Panc1 (cell line): Measurements from ENCODE around the gene BANF2. TPM values are rescaled to one million over a fixed set of nuclear protein-coding genes. Genes with fewer than 3 reads are reported as not detected.

Experiments used
- ATAC-seq: fragments of 200-7000 bp; cut with Tn5 transposase; 2 replicates; pipeline ENCODE4 v1.9.1; 2020; ENCODE audit warnings: mild to moderate bottlenecking, moderate library complexity
- BruUV-seq: library from RNA; stranded (reverse); fragments of 400-500 nt; replicated peaks from 2 replicates; lab custom pipeline; 2021; lab: Mats Ljungman, UMichigan
- CTCF ChIA-PET: fragments of 300-600 bp; sonication (Branson Sonifier 250); formaldehyde crosslinking; loops from one replicate; lab custom pipeline; 2022; ENCODE audit warnings: antibody characterized with exemption; lab: Charles Lee
- POLR2A ChIA-PET: fragments of 300-600 bp; sonication (Branson Sonifier 250); formaldehyde crosslinking; loops from one replicate; lab custom pipeline; 2022; ENCODE audit warnings: antibody characterized with exemption; lab: Charles Lee
- DNase-seq: peaks from one replicate; pipeline ENCODE4 v3.0.0-alpha.2; 2010; ENCODE audit warnings: low read depth, low spot score
- H3K27ac ChIP-seq: 2 replicates; pipeline ENCODE4 v1.5.1; 2011; ENCODE audit warnings: mild to moderate bottlenecking, low read length, inconsistent platforms
- H3K27me3 ChIP-seq: fragments of 200-500 bp; sonication (Bioruptor generic); 2 replicates; pipeline ENCODE4 v1.6.0; 2014; ENCODE audit warnings: low read length, inconsistent platforms; ENCODE audit not compliant: control insufficient read depth, insufficient read depth
- H3K36me3 ChIP-seq: fragments of 200-500 bp; sonication (Bioruptor generic); 2 replicates; pipeline ENCODE4 v1.5.1; 2014; ENCODE audit warnings: inconsistent platforms, mild to moderate bottlenecking, low read length, moderate library complexity; ENCODE audit not compliant: control insufficient read depth, insufficient read depth
- H3K4me1 ChIP-seq: 2 replicates; pipeline ENCODE4 v1.5.1; 2011; ENCODE audit warnings: inconsistent platforms, mild to moderate bottlenecking, low read length, moderate library complexity; ENCODE audit not compliant: control insufficient read depth, insufficient read depth
- H3K4me3 ChIP-seq, 2 experiments: 2 replicates each; pipeline ENCODE4 v1.5.1; 2011 to 2012; ENCODE audit warnings: low read depth in 2 of 2, low read length in 2 of 2, mild to moderate bottlenecking in 2 of 2, inconsistent platforms in 1 of 2, moderate library complexity in 1 of 2
- H3K9me3 ChIP-seq: fragments of 200-500 bp; sonication (Bioruptor generic); 2 replicates; pipeline ENCODE4 v1.5.1; 2014; ENCODE audit warnings: low read depth, mild to moderate bottlenecking, inconsistent platforms, low read length, moderate library complexity; ENCODE audit not compliant: control insufficient read depth, insufficient read depth
- POLR2AphosphoS5 ChIP-seq: IDR thresholded peaks from 2 replicates; pipeline ENCODE4 v1.6.1; 2012; ENCODE audit warnings: mild to moderate bottlenecking, low read depth, low read length, moderate library complexity
- SIN3A ChIP-seq: IDR thresholded peaks from 2 replicates; pipeline ENCODE4 v1.6.1; 2012; ENCODE audit warnings: low read depth, mild to moderate bottlenecking, low read length, moderate library complexity, borderline replicate concordance; ENCODE audit not compliant: insufficient read depth
- TCF7L2 ChIP-seq: IDR thresholded peaks from 2 replicates; pipeline ENCODE4 v1.6.1; 2011; ENCODE audit warnings: mild to moderate bottlenecking, low read depth, low read length, inconsistent platforms
- in situ Hi-C: cut with HindIII; loops from 2 replicates; pipeline ENCODE4 v1.10.0; 2016; ENCODE audit warnings: low sequenced_read_pairs, low pct_unique_long_range_greater_than_20kb
- intact Hi-C: fragments of 100-400 bp; cut with micrococcal nuclease; formaldehyde crosslinking; loops from one replicate; pipeline ENCODE4 v1.10.0; 2022; ENCODE audit not compliant: unreplicated experiment
- total RNA-seq: library from RNA; stranded (reverse); gene quantifications from one replicate; pipeline ENCODE4 v1.2.1, GENCODE V29; 2021; ENCODE audit not compliant: unreplicated experiment
- TF ChIP-seq, protein P1 (sequence below): fragments of 450-650 bp; IDR thresholded peaks from 2 replicates; pipeline ENCODE4 v1.5.1; 2017; ENCODE audit warnings: mild to moderate bottlenecking
- TF ChIP-seq, protein P2 (sequence below), 2 experiments: IDR thresholded peaks; 2 replicates each; pipeline ENCODE4 v1.6.1; 2011 to 2012; ENCODE audit warnings: low read depth in 2 of 2, control low read depth in 1 of 2, low read length in 1 of 2, mild to moderate bottlenecking in 1 of 2, moderate library complexity in 1 of 2; ENCODE audit not compliant: insufficient read depth in 1 of 2

BANF2 gene
- total RNA-seq, 1 experiment from 2014 or later = not detected

DNA sequence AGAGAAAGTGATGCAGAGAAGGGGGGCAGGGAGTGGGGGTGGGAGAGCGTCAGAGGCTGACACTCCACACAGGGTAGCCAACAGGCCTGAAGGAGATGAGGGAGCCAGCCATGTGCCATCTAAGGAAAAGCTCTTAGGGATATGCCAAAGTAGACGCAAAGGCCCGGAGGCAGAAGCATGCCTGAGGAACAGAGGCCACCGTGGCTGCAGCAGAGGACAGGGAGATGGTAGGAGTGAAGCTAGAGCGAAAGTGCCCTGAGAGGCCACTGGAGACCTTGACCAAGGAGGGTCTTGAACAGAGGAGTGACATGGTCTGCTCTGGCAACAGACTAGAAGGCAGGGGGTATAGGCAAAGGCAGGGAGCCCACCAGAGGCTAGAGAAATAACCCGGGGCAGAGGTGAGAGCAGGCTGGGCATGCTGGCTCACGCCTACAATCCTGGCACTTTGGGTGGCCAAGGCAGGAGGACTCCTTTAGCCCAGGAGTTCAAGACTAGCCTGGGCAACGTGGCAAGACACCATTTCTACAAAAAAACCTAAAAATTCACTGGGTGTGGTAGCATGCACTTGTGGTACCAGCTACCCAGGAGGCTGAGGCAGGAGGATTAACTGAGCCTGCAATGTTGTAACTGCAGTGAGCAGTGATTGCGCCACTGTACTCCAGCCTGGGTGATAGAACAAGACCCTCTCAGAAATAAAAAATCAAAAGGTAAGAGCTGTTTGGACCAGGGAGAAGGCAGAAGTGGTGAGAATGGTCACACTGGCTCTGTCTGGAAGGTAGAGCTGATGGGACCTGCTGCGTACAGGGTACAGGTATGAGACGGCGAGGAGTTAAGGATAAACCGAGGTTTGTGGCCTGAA lies 24.0 kb upstream of the BANF2 start:
- H3K4me3 ChIP-seq = no peak overlapping the region
- TF ChIP-seq POLR2AphosphoS5 = no peak
- TF ChIP-seq SIN3A = no peak
- TF ChIP-seq TCF7L2 = no peak
- TF ChIP-seq, protein P1, sequence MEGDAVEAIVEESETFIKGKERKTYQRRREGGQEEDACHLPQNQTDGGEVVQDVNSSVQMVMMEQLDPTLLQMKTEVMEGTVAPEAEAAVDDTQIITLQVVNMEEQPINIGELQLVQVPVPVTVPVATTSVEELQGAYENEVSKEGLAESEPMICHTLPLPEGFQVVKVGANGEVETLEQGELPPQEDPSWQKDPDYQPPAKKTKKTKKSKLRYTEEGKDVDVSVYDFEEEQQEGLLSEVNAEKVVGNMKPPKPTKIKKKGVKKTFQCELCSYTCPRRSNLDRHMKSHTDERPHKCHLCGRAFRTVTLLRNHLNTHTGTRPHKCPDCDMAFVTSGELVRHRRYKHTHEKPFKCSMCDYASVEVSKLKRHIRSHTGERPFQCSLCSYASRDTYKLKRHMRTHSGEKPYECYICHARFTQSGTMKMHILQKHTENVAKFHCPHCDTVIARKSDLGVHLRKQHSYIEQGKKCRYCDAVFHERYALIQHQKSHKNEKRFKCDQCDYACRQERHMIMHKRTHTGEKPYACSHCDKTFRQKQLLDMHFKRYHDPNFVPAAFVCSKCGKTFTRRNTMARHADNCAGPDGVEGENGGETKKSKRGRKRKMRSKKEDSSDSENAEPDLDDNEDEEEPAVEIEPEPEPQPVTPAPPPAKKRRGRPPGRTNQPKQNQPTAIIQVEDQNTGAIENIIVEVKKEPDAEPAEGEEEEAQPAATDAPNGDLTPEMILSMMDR = no peak
- ATAC-seq = no peak
- no peak overlapping the region for H3K27ac ChIP-seq
- ChIA-PET CTCF (no interaction called here), POLR2A (interaction anchor here (0.6 kb wide), 1 partner anchor 27 kb away, joined by 4 read pairs; no protein-coding TSS in a partner anchor)
- BruUV-seq = no TSS peak
- H3K4me1 ChIP-seq = peaks cover 24% of the 10 kb centered on the region
- H3K9me3 ChIP-seq = no peaks in the 10 kb centered on the region
- intact Hi-C loops = no loop called here
- peaks cover 4% of the 10 kb centered on the region for H3K36me3 ChIP-seq
- in situ Hi-C loops = no loop called here
- no peaks in the 10 kb centered on the region for H3K27me3 ChIP-seq
- DNase-seq = no peak

DNA sequence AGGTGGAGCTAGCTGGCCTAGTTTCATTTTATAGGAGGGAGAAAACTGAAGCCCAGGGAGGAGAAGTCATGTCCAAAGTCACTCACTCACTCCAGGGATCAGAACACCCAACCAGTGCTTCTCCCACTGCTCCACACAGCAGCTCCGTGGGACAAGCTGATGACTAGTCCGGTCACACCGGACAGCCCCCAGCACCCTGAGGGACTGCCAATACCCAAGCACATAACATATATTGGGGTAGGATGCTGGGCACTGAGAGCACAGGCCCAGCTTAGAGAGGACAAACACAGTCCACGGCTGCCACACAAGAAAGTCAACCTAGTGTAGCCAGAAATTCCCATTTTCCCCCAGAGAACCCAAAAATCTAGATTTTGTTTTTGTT lies 23.4 kb upstream of the BANF2 start:
- Histone ChIP-seq H3K4me1 (peaks cover 24% of the 10 kb centered on the region), H3K4me3 (no peak overlapping the region), H3K27ac (no peak overlapping the region), H3K9me3 (no peaks in the 10 kb centered on the region), H3K36me3 (peaks cover 4% of the 10 kb centered on the region), H3K27me3 (no peaks in the 10 kb centered on the region)
- ChIA-PET POLR2A (no interaction called here), CTCF (no interaction called here)
- in situ Hi-C loops (no loop called here), intact Hi-C loops (no loop called here)
- TF ChIP-seq SIN3A (no peak), TCF7L2 (no peak), POLR2AphosphoS5 (no peak)
- TF ChIP-seq, protein P1 = no peak
- TF ChIP-seq, protein P2, sequence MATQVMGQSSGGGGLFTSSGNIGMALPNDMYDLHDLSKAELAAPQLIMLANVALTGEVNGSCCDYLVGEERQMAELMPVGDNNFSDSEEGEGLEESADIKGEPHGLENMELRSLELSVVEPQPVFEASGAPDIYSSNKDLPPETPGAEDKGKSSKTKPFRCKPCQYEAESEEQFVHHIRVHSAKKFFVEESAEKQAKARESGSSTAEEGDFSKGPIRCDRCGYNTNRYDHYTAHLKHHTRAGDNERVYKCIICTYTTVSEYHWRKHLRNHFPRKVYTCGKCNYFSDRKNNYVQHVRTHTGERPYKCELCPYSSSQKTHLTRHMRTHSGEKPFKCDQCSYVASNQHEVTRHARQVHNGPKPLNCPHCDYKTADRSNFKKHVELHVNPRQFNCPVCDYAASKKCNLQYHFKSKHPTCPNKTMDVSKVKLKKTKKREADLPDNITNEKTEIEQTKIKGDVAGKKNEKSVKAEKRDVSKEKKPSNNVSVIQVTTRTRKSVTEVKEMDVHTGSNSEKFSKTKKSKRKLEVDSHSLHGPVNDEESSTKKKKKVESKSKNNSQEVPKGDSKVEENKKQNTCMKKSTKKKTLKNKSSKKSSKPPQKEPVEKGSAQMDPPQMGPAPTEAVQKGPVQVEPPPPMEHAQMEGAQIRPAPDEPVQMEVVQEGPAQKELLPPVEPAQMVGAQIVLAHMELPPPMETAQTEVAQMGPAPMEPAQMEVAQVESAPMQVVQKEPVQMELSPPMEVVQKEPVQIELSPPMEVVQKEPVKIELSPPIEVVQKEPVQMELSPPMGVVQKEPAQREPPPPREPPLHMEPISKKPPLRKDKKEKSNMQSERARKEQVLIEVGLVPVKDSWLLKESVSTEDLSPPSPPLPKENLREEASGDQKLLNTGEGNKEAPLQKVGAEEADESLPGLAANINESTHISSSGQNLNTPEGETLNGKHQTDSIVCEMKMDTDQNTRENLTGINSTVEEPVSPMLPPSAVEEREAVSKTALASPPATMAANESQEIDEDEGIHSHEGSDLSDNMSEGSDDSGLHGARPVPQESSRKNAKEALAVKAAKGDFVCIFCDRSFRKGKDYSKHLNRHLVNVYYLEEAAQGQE (IDR thresholded peaks at IDR 0.05; ENCODE audit: insufficient read depth in 1 of 2, low read depth in 2 of 2, low read length in 1 of 2) = no peak
- ATAC-seq (no peak), DNase-seq (no peak)
- no TSS peak for BruUV-seq
